Type B pancreatic cell (in vitro differentiated cells): Measurements from ENCODE around the gene MT1H. TPM values are rescaled to one million over a fixed set of nuclear protein-coding genes. Genes with fewer than 3 reads are reported as not detected.
"Not testable (repeated sequence)": the region's sequence is repeated elsewhere in the genome, so short reads cannot be mapped to it uniquely, and the experiment has no call there.

Experiments
- DNase-seq: peaks from one replicate; pipeline ENCODE4 v3.0.0; 2021; ENCODE audit warnings: mixed read lengths; ENCODE audit not compliant: unreplicated experiment; ENCODE audit errors: extremely low spot score
- H3K27ac Mint-ChIP-seq: 2 replicates; pipeline ENCODE4 v1.8.0; 2021; ENCODE audit warnings: mild to moderate bottlenecking, mixed read lengths
- H3K27me3 Mint-ChIP-seq: 2 replicates; pipeline ENCODE4 v1.8.0; 2021; ENCODE audit warnings: mixed read lengths
- H3K36me3 Mint-ChIP-seq: 2 replicates; pipeline ENCODE4 v1.8.0; 2021; ENCODE audit warnings: mixed read lengths
- H3K4me1 Mint-ChIP-seq: one replicate; pipeline ENCODE4 v1.8.0; 2021; ENCODE audit warnings: mixed read lengths; ENCODE audit not compliant: unreplicated experiment
- H3K4me3 Mint-ChIP-seq: 2 replicates; pipeline ENCODE4 v1.8.0; 2021; ENCODE audit warnings: mild to moderate bottlenecking, mixed read lengths
- H3K9me3 Mint-ChIP-seq: 2 replicates; pipeline ENCODE4 v1.8.0; 2021; ENCODE audit warnings: mixed read lengths
- CTCF ChIP-seq: fragments of 200-600 bp; sonication (generic); conservative IDR thresholded peaks from 2 replicates; pipeline ENCODE4 v1.5.0; 2021; ENCODE audit warnings: antibody characterized with exemption, mild to moderate bottlenecking
- total RNA-seq: library from RNA; stranded (reverse); gene quantifications from 2 replicates; pipeline ENCODE4 v1.2.1, GENCODE V29; 2021; ENCODE audit warnings: low replicate concordance

The MT1H gene
- total RNA-seq, 1 donor from 2014 or later: 2.2 TPM

- Mint-ChIP-seq H3K4me3 (no peak within 1 kb of the TSS), H3K27ac (no peak within 1 kb of the TSS)
Measured at GRCh38 chr16:56667581-56668571, 1.7 kb upstream of the MT1H start, which contains the start of gene MT1G. Gene MT1G (minus strand): TSS chr16:56668065. CDS start chr16:56667993, 72 bp downstream.

GRCh38 chr16:56669840-56670619, 416 bp downstream of the MT1H start:
- no peak overlapping the region for H3K4me3 Mint-ChIP-seq
- H3K4me1 Mint-ChIP-seq: peaks cover 3% of the 10 kb centered on the region
- no peak for TF ChIP-seq CTCF
- H3K9me3 Mint-ChIP-seq: no peaks in the 10 kb centered on the region
- no peak for DNase-seq
- no peaks in the 10 kb centered on the region for H3K36me3 Mint-ChIP-seq
- no peak overlapping the region for H3K27ac Mint-ChIP-seq
- H3K27me3 Mint-ChIP-seq: peaks cover 100% of the 10 kb centered on the region

More at GRCh38 chr16:56667581-56668571, 1.7 kb upstream of the MT1H start, which contains the start of gene MT1G:
- H3K36me3 Mint-ChIP-seq: no peaks in the 10 kb centered on the region
- H3K9me3 Mint-ChIP-seq: no peaks in the 10 kb centered on the region
- peaks cover 4% of the 10 kb centered on the region for H3K4me1 Mint-ChIP-seq
- peaks cover 99% of the 10 kb centered on the region for H3K27me3 Mint-ChIP-seq
- no peak for TF ChIP-seq CTCF
- no peak for DNase-seq

- no peak overlapping the region for H3K4me3 Mint-ChIP-seq
- H3K36me3 Mint-ChIP-seq: no peaks in the 10 kb centered on the region
- peaks cover 100% of the 10 kb centered on the region for H3K27me3 Mint-ChIP-seq
- H3K9me3 Mint-ChIP-seq: no peaks in the 10 kb centered on the region
- no peak for DNase-seq
- TF ChIP-seq CTCF: no peak
- H3K4me1 Mint-ChIP-seq: peaks cover 3% of the 10 kb centered on the region
- H3K27ac Mint-ChIP-seq: no peak overlapping the region
Measured at GRCh38 chr16:56670620-56670934, 963 bp downstream of the MT1H start.

GRCh38 chr16:56671691-56672090, 2.1 kb downstream of the MT1H start:
- not testable (repeated sequence) for H3K9me3 Mint-ChIP-seq, DNase-seq, H3K27ac Mint-ChIP-seq, H3K4me1 Mint-ChIP-seq, H3K4me3 Mint-ChIP-seq, H3K36me3 Mint-ChIP-seq
- peaks cover 99% of the 10 kb centered on the region for H3K27me3 Mint-ChIP-seq

GRCh38 chr16:56672171-56672570, 2.6 kb downstream of the MT1H start:
- not testable (repeated sequence) for H3K4me3 Mint-ChIP-seq, H3K27ac Mint-ChIP-seq, DNase-seq, H3K4me1 Mint-ChIP-seq, H3K36me3 Mint-ChIP-seq, H3K9me3 Mint-ChIP-seq
- H3K27me3 Mint-ChIP-seq: peaks cover 99% of the 10 kb centered on the region

- no peak for TF ChIP-seq CTCF
- H3K27ac Mint-ChIP-seq: no peak overlapping the region
- no peak for DNase-seq
- H3K9me3 Mint-ChIP-seq: no peaks in the 10 kb centered on the region
- H3K27me3 Mint-ChIP-seq: peaks cover 99% of the 10 kb centered on the region
- H3K4me1 Mint-ChIP-seq: peaks cover 3% of the 10 kb centered on the region
- H3K4me3 Mint-ChIP-seq: no peak overlapping the region
- no peaks in the 10 kb centered on the region for H3K36me3 Mint-ChIP-seq
Measured at GRCh38 chr16:56672761-56673536, 3.3 kb downstream of the MT1H start.
